B cell (primary cell): ENCODE data around the gene STK38L.

Experiments
- CTCF ChIP-seq: fragments of 200-600 bp; IDR thresholded peaks from one replicate; pipeline ENCODE4 v1.8.0; 2022; ENCODE audit warnings: antibody characterized with exemption, mild to moderate bottlenecking
- EZH2 ChIP-seq: IDR thresholded peaks from 2 replicates; pipeline ENCODE4 v1.6.1; 2012; ENCODE audit warnings: borderline replicate concordance, low read depth, mild to moderate bottlenecking, moderate library complexity, low read length; ENCODE audit not compliant: insufficient read depth, poor library complexity, severe bottlenecking

GRCh38 chr12:27257104-27257843 lies 13.2 kb downstream of the STK38L start:
- TF ChIP-seq EZH2 = no peak
- TF ChIP-seq CTCF = no peak
